ENCODE data around the gene CEP250. TPM values are rescaled to one million over a fixed set of nuclear protein-coding genes. Genes with fewer than 3 reads are reported as not detected.

Gene CEP250
- total RNA-seq, 1 experiment from 2014 or later, result 42.3 TPM

- BruUV-seq (replicated peaks), result no TSS peak
- TF ChIP-seq EGR1 (IDR thresholded peaks at IDR 0.05; ENCODE audit: low read depth) (no peak), CTCF (IDR thresholded peaks at IDR 0.05 in 2 of 3, conservative IDR thresholded peaks at IDR 0.05 in 1 of 3; ENCODE audit: borderline replicate concordance in 1 of 3, insufficient read depth in 1 of 3, low read depth in 2 of 3, low read length in 2 of 3) (no peak), EZH2phosphoT487 (IDR thresholded peaks at IDR 0.05; ENCODE audit: borderline replicate concordance) (no peak), REST (IDR thresholded peaks at IDR 0.05; ENCODE audit: low read depth) (no peak), CEBPB (IDR thresholded peaks at IDR 0.05; ENCODE audit: low read depth) (no peak), YY1 (IDR thresholded peaks at IDR 0.05; ENCODE audit: extremely low read depth, insufficient replicate concordance, low read depth, low read length) (no peak), ZNF274 (IDR thresholded peaks at IDR 0.05; ENCODE audit: low read depth, low read length) (no peak), SRF (IDR thresholded peaks at IDR 0.05; ENCODE audit: low read depth) (no peak), RAD21 (IDR thresholded peaks at IDR 0.05; ENCODE audit: low read depth) (no peak), SP1 (IDR thresholded peaks at IDR 0.05; ENCODE audit: low read depth) (no peak), CBX3 (IDR thresholded peaks at IDR 0.05; ENCODE audit: low read depth) (no peak), EZH2 (IDR thresholded peaks at IDR 0.05) (no peak), POLR2A (IDR thresholded peaks at IDR 0.05; ENCODE audit: borderline replicate concordance, extremely low read depth, insufficient read depth, insufficient read length) (no peak)
- TF ChIP-seq, protein P1, sequence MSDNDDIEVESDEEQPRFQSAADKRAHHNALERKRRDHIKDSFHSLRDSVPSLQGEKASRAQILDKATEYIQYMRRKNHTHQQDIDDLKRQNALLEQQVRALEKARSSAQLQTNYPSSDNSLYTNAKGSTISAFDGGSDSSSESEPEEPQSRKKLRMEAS (IDR thresholded peaks at IDR 0.05), result no peak
- Histone ChIP-seq H3K4me2 (ENCODE audit: low read length) (no peak overlapping the region), H3K4me1 (ENCODE audit: control insufficient read depth in 1 of 2, insufficient read depth in 2 of 2, low read length in 2 of 2) (no peaks in the 10 kb centered on the region), H3K27me3 (ENCODE audit: insufficient read depth, low read length) (no peaks in the 10 kb centered on the region), H3K27ac (ENCODE audit: low read depth, low read length) (no peak overlapping the region), H3K9ac (ENCODE audit: low read length) (no peak overlapping the region), H3K4me3 (replicated peaks in 1 of 2; ENCODE audit: low read depth in 1 of 2, low read length in 2 of 2) (no peak overlapping the region), H3K9me3 (ENCODE audit: control insufficient read depth in 1 of 2, insufficient read depth in 1 of 2, low read depth in 1 of 2, low read length in 2 of 2) (no peaks in the 10 kb centered on the region), H4K20me1 (ENCODE audit: insufficient read depth) (no peaks in the 10 kb centered on the region), H2AFZ (ENCODE audit: low read depth, low read length, poor library complexity, severe bottlenecking) (no peak overlapping the region), H3K36me3 (ENCODE audit: control insufficient read depth in 1 of 2, insufficient read depth in 2 of 2, low read length in 2 of 2) (peaks cover 34 to 40% of the 10 kb centered on the region in 2 experiments; a peak in 3 of 4 replicates), H3K79me2 (ENCODE audit: insufficient read depth, low read length) (no peaks in the 10 kb centered on the region), H3K9me2 (ENCODE audit: insufficient read depth) (no peaks in the 10 kb centered on the region)
- RAD21 ChIA-PET (ENCODE audit: low non-redundant PET in 1 of 2, low total read pairs in 2 of 2, uncharacterized antibody in 2 of 2, unreplicated experiment in 2 of 2), result no interaction called here
- DNase-seq (ENCODE audit: low read depth, low spot score), result no peak
- CTCF ChIA-PET, result no interaction called here
- no peak for ATAC-seq
- intact Hi-C loops (cut with micrococcal nuclease), result no loop called here
- POLR2A ChIA-PET, result no interaction called here
These were observed 43.9 kb downstream of the CEP250 start for GRCh38 chr20:35499271-35499670.

All from HCT116 (cell line).